ENCODE data around the gene SPATC1L.

The SPATC1L gene

GRCh38 chr21:46221664-46222435, 37.6 kb upstream of the SPATC1L start:
- Histone ChIP-seq H2BK120ac (ENCODE audit: low read depth, low read length) (no peak overlapping the region), H4K5ac (ENCODE audit: low read length) (no peak overlapping the region), H3K23ac (ENCODE audit: low read length) (no peak overlapping the region), H3K9ac (ENCODE audit: low read length) (no peak overlapping the region), H2AK5ac (ENCODE audit: low read length) (no peak overlapping the region), H3K4me3 (ENCODE audit: low read length) (no peak overlapping the region), H4K8ac (ENCODE audit: low read depth, low read length) (no peak overlapping the region), H3K27ac (ENCODE audit: low read depth, low read length) (no peak overlapping the region), H3K18ac (ENCODE audit: low read length) (no peak overlapping the region), H3K56ac (ENCODE audit: low read length) (no peak overlapping the region), H3K4me2 (ENCODE audit: low read length) (no peak overlapping the region), H2BK5ac (ENCODE audit: low read length) (no peak overlapping the region), H3K36me3 (ENCODE audit: control insufficient read depth, insufficient read depth, low read length) (peaks cover 5% of the 10 kb centered on the region), H3K79me2 (ENCODE audit: control insufficient read depth, insufficient read depth, low read length) (peaks cover 41% of the 10 kb centered on the region), H3K27me3 (ENCODE audit: insufficient read depth, low read length, poor library complexity) (no peaks in the 10 kb centered on the region), H3K4me1 (ENCODE audit: control insufficient read depth, low read depth, low read length) (peaks cover 2% of the 10 kb centered on the region), H3K79me1 (ENCODE audit: low read length) (peaks cover 42% of the 10 kb centered on the region), H3K4ac (ENCODE audit: low read depth, low read length) (no peak overlapping the region), H2BK15ac (replicated peaks; ENCODE audit: low read depth) (no peak overlapping the region)
- no peak for DNase-seq
- no CpG with 5 or more reads among the region's 16 CpGs for WGBS (ENCODE audit: extremely low coverage, insufficient coverage, low lambda C conversion rate)

GRCh38 chr21:46220847-46221246, 36.6 kb upstream of the SPATC1L start:
- WGBS (ENCODE audit: extremely low coverage, insufficient coverage, low lambda C conversion rate): no CpG with 5 or more reads among the region's 8 CpGs
- no peak overlapping the region for H2AK5ac ChIP-seq (ENCODE audit: low read length)
- H3K4me1 ChIP-seq (ENCODE audit: control insufficient read depth, low read depth, low read length): no peaks in the 10 kb centered on the region
- no peak overlapping the region for H3K23ac ChIP-seq (ENCODE audit: low read length)
- H3K4me2 ChIP-seq (ENCODE audit: low read length): no peak overlapping the region
- no peak overlapping the region for H3K9ac ChIP-seq (ENCODE audit: low read length)
- no peak overlapping the region for H2BK120ac ChIP-seq (ENCODE audit: low read depth, low read length)
- DNase-seq: no peak
- no peak overlapping the region for H2BK15ac ChIP-seq (replicated peaks; ENCODE audit: low read depth)
- no peak overlapping the region for H4K5ac ChIP-seq (ENCODE audit: low read length)
- H3K27me3 ChIP-seq (ENCODE audit: insufficient read depth, low read length, poor library complexity): no peaks in the 10 kb centered on the region
- H3K36me3 ChIP-seq (ENCODE audit: control insufficient read depth, insufficient read depth, low read length): peaks cover 5% of the 10 kb centered on the region
- no peak overlapping the region for H3K18ac ChIP-seq (ENCODE audit: low read length)
- peaks cover 40% of the 10 kb centered on the region for H3K79me1 ChIP-seq (ENCODE audit: low read length)
- H2BK5ac ChIP-seq (ENCODE audit: low read length): no peak overlapping the region
- no peak overlapping the region for H3K56ac ChIP-seq (ENCODE audit: low read length)
- no peak overlapping the region for H4K8ac ChIP-seq (ENCODE audit: low read depth, low read length)
- peaks cover 33% of the 10 kb centered on the region for H3K79me2 ChIP-seq (ENCODE audit: control insufficient read depth, insufficient read depth, low read length)
- no peak overlapping the region for H3K4ac ChIP-seq (ENCODE audit: low read depth, low read length)
- no peak overlapping the region for H3K4me3 ChIP-seq (ENCODE audit: low read length)
- no peak overlapping the region for H3K27ac ChIP-seq (ENCODE audit: low read depth, low read length)

- H3K18ac ChIP-seq (ENCODE audit: low read length): no peak overlapping the region
- no peak overlapping the region for H3K9ac ChIP-seq (ENCODE audit: low read length)
- WGBS (ENCODE audit: extremely low coverage, insufficient coverage, low lambda C conversion rate): no CpG with 5 or more reads among the region's 13 CpGs
- no peak overlapping the region for H2AK5ac ChIP-seq (ENCODE audit: low read length)
- no peak overlapping the region for H3K56ac ChIP-seq (ENCODE audit: low read length)
- no peak overlapping the region for H3K4me2 ChIP-seq (ENCODE audit: low read length)
- no peaks in the 10 kb centered on the region for H3K27me3 ChIP-seq (ENCODE audit: insufficient read depth, low read length, poor library complexity)
- H2BK120ac ChIP-seq (ENCODE audit: low read depth, low read length): no peak overlapping the region
- H3K36me3 ChIP-seq (ENCODE audit: control insufficient read depth, insufficient read depth, low read length): peaks cover 5% of the 10 kb centered on the region
- H3K4ac ChIP-seq (ENCODE audit: low read depth, low read length): no peak overlapping the region
- H3K79me2 ChIP-seq (ENCODE audit: control insufficient read depth, insufficient read depth, low read length): peaks cover 30% of the 10 kb centered on the region
- H3K4me3 ChIP-seq (ENCODE audit: low read length): no peak overlapping the region
- no peaks in the 10 kb centered on the region for H3K4me1 ChIP-seq (ENCODE audit: control insufficient read depth, low read depth, low read length)
- H3K27ac ChIP-seq (ENCODE audit: low read depth, low read length): no peak overlapping the region
- DNase-seq: no peak
- H3K23ac ChIP-seq (ENCODE audit: low read length): no peak overlapping the region
- H2BK15ac ChIP-seq (replicated peaks; ENCODE audit: low read depth): no peak overlapping the region
- no peak overlapping the region for H4K8ac ChIP-seq (ENCODE audit: low read depth, low read length)
- peaks cover 40% of the 10 kb centered on the region for H3K79me1 ChIP-seq (ENCODE audit: low read length)
- no peak overlapping the region for H2BK5ac ChIP-seq (ENCODE audit: low read length)
- H4K5ac ChIP-seq (ENCODE audit: low read length): no peak overlapping the region
Measured at GRCh38 chr21:46220275-46220810, 36.1 kb upstream of the SPATC1L start.

- no CpG with 5 or more reads among the region's 13 CpGs for WGBS (ENCODE audit: extremely low coverage, insufficient coverage, low lambda C conversion rate)
- no peak overlapping the region for H3K4ac ChIP-seq (ENCODE audit: low read depth, low read length)
- peaks cover 5% of the 10 kb centered on the region for H3K36me3 ChIP-seq (ENCODE audit: control insufficient read depth, insufficient read depth, low read length)
- no peak overlapping the region for H2BK5ac ChIP-seq (ENCODE audit: low read length)
- H4K8ac ChIP-seq (ENCODE audit: low read depth, low read length): no peak overlapping the region
- no peak overlapping the region for H3K18ac ChIP-seq (ENCODE audit: low read length)
- no peak overlapping the region for H3K4me2 ChIP-seq (ENCODE audit: low read length)
- H3K27me3 ChIP-seq (ENCODE audit: insufficient read depth, low read length, poor library complexity): no peaks in the 10 kb centered on the region
- no peak overlapping the region for H3K56ac ChIP-seq (ENCODE audit: low read length)
- H3K79me1 ChIP-seq (ENCODE audit: low read length): peaks cover 40% of the 10 kb centered on the region
- no peak overlapping the region for H3K4me3 ChIP-seq (ENCODE audit: low read length)
- no peak overlapping the region for H3K9ac ChIP-seq (ENCODE audit: low read length)
- no peak overlapping the region for H3K23ac ChIP-seq (ENCODE audit: low read length)
- H3K27ac ChIP-seq (ENCODE audit: low read depth, low read length): no peak overlapping the region
- no peak overlapping the region for H4K5ac ChIP-seq (ENCODE audit: low read length)
- peaks cover 30% of the 10 kb centered on the region for H3K79me2 ChIP-seq (ENCODE audit: control insufficient read depth, insufficient read depth, low read length)
- no peaks in the 10 kb centered on the region for H3K4me1 ChIP-seq (ENCODE audit: control insufficient read depth, low read depth, low read length)
- H2BK15ac ChIP-seq (replicated peaks; ENCODE audit: low read depth): no peak overlapping the region
- DNase-seq: no peak
- no peak overlapping the region for H2BK120ac ChIP-seq (ENCODE audit: low read depth, low read length)
- H2AK5ac ChIP-seq (ENCODE audit: low read length): no peak overlapping the region
Measured at GRCh38 chr21:46219591-46220239, 35.5 kb upstream of the SPATC1L start.

- no peak overlapping the region for H2BK120ac ChIP-seq (ENCODE audit: low read depth, low read length)
- no peak overlapping the region for H3K56ac ChIP-seq (ENCODE audit: low read length)
- no peak overlapping the region for H3K18ac ChIP-seq (ENCODE audit: low read length)
- no peaks in the 10 kb centered on the region for H3K27me3 ChIP-seq (ENCODE audit: insufficient read depth, low read length, poor library complexity)
- H3K27ac ChIP-seq (ENCODE audit: low read depth, low read length): no peak overlapping the region
- no peak overlapping the region for H3K9ac ChIP-seq (ENCODE audit: low read length)
- no peak overlapping the region for H4K5ac ChIP-seq (ENCODE audit: low read length)
- peaks cover 5% of the 10 kb centered on the region for H3K36me3 ChIP-seq (ENCODE audit: control insufficient read depth, insufficient read depth, low read length)
- WGBS (ENCODE audit: extremely low coverage, insufficient coverage, low lambda C conversion rate): no CpG with 5 or more reads among the region's 16 CpGs
- no peak overlapping the region for H2AK5ac ChIP-seq (ENCODE audit: low read length)
- H3K4me1 ChIP-seq (ENCODE audit: control insufficient read depth, low read depth, low read length): no peaks in the 10 kb centered on the region
- peaks cover 42% of the 10 kb centered on the region for H3K79me1 ChIP-seq (ENCODE audit: low read length)
- DNase-seq: no peak
- no peak overlapping the region for H2BK15ac ChIP-seq (replicated peaks; ENCODE audit: low read depth)
- H4K8ac ChIP-seq (ENCODE audit: low read depth, low read length): no peak overlapping the region
- no peak overlapping the region for H3K4me3 ChIP-seq (ENCODE audit: low read length)
- peaks cover 25% of the 10 kb centered on the region for H3K79me2 ChIP-seq (ENCODE audit: control insufficient read depth, insufficient read depth, low read length)
- no peak overlapping the region for H3K23ac ChIP-seq (ENCODE audit: low read length)
- no peak overlapping the region for H3K4ac ChIP-seq (ENCODE audit: low read depth, low read length)
- no peak overlapping the region for H2BK5ac ChIP-seq (ENCODE audit: low read length)
- no peak overlapping the region for H3K4me2 ChIP-seq (ENCODE audit: low read length)
Measured at GRCh38 chr21:46218906-46219590, 34.8 kb upstream of the SPATC1L start.

Data from mesendoderm (in vitro differentiated cells).